HG03045 (cell line): Measurements from ENCODE around the gene SUMO4.

Experiments
- ATAC-seq: cut with Tn5 transposase; IDR thresholded peaks from one replicate; pipeline ENCODE4 v1.9.1; 2021; ENCODE audit warnings: mild to moderate bottlenecking, moderate library complexity; ENCODE audit not compliant: unreplicated experiment

SUMO4 gene

DNA sequence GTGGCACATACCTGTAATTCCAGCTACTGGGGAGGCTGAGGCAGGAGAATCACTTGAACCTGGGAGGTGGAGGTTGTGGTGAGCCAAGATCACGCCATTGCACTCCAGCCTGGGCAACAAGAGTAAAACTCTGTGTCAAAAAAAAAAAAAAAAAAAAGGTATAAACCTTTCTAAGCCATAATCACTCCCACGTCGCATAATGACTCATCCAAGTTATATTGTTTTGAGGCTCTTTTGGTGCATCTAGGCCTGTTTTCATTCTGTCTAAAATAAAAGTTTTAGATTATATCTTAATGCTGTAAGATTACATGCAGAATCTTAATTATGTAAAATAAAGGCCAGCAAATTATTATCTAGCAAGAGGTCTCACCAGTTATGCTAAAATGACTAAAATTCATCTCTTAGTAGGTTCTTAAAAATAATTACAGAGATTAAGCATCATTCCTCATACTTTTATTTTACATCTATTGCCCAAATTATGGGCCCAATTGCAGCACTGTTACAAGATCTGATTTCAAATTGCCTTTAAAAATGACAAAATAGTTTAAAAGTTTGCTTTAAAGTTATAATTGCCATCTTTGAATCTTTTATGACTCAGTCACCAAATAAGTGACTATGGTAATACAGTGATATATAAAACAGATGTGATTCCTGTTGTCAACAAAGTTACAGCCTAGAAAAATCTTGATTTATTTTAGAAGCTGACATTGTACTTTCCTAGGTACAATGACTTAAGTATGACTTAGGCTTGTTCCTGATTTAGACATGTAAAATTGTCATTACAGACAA lies 10.4 kb upstream of the SUMO4 start:
- ATAC-seq = no peak

DNA sequence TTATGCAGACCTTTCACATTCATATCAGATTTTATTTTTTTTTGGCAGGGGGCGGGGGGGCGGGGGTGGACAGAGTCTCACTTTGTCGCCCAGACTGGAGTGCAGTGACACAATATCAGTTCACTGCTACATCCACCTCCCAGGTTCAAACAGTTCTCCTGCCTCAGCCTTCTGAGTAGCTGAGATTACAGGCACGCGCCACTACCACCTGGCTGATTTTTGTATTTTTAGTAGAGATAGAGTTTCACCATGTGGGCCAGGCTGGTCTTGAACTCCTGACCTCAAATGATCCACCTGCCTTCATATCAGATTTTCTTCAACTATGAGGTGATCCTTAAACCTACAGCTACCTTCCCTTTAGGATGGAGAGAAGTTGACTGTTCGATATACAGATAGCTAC lies 8.0 kb upstream of the SUMO4 start:
- no peak for ATAC-seq

DNA sequence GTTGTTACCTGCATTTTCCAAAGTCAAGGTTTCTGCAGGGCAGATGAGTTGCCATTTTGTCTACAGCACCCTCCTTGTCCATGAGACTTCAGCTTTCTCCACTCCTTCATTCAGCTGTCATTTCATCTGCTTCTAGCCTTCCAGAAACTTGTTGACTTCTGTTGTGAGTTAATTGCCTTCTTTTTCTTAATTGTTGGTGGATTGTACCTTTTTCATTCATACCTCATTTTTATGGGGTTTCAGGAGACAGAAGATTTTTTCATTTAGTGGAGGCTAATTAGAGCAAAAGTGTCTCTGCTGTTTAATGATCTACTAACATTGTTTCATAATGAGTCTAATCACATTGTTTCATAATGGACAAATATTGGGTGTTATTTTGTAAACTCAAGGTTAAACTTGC lies 7.5 kb upstream of the SUMO4 start:
- ATAC-seq = no peak

DNA sequence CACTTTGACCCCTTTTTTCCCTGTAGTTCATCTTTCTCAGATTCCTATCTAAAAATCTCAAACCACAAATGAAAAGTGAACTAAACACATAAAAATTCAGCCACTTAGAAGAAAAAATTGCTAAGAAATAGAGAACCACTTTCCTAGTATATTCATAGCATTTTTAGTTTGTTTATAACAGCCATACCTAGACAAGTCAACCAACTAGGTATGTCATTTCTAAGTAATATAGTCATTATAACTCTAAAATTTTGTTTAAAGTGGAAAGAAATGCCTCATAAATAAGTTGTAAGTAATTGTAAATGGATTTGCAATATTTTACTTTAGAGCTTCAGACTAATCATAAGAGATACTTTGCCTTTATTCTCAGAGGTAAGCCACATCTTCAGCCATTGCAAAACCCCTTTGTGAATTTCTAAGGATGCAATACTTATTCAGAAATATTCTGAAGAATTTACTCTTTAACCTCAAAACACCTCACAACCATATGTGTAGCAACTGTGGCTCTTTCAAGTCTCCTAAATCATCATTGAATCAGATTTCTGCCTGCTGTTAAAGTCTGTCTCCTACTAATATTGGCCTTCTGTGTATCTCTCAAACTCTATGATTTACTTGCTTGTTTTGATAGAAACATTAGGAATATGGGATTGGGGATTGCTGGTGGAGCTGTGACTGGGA lies 6.9 kb upstream of the SUMO4 start:
- no peak for ATAC-seq

DNA sequence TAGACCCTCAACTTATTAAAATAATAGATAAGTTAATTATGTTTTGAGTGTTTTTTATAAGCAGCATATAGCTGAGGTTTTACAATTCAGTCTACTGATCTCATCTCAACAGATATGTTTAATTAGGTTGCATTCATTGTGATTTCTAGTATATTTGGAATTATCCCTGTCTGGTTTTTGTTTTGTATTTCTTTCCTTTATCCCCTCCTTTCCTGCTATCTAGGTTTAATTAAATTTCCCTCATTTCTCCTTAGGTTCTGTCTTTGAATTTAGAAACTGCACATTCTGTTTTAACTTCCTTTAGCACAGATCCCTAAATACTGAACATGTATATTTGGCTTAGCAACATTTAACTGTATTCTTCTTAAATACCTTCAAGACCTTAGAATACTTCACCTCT lies 4.9 kb upstream of the SUMO4 start:
- ATAC-seq = no peak

DNA sequence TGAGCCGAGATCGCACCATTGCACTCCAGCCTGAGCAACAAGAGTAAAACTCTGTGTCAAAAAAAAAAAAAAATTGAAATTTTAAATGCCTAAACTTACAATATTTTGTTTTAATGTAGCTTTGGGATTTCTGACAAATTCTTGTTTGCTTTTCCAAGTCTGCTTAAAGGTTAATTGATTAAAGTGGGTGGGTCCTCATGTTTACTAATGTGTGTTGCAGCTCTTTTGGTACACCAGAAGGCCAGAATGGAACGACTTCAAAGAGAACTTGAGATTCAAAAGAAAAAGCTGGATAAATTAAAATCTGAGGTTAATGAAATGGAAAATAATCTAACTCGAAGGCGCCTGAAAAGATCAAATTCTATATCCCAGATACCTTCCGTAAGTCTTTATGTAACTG lies 2.7 kb upstream of the SUMO4 start:
- ATAC-seq = no peak

DNA sequence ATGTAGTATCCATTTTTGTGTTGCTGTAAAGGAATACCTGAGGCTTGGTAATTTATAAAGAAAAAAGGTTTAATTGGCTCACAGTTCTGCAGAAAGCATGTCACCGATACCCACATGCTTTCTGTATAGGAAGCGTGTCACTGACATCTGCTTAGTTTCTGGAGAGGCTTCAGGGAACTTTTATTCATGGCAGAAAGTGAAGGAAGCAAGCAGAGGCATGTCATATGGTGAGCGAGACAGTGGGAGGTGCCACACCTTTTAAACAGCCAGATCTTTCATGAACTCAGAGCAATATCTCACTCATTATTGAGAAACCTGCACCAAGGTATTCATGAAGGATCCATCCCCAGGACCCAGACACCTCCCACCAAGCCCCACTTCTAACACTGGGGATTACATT lies 3.5 kb downstream of the SUMO4 start:
- no peak for ATAC-seq

DNA sequence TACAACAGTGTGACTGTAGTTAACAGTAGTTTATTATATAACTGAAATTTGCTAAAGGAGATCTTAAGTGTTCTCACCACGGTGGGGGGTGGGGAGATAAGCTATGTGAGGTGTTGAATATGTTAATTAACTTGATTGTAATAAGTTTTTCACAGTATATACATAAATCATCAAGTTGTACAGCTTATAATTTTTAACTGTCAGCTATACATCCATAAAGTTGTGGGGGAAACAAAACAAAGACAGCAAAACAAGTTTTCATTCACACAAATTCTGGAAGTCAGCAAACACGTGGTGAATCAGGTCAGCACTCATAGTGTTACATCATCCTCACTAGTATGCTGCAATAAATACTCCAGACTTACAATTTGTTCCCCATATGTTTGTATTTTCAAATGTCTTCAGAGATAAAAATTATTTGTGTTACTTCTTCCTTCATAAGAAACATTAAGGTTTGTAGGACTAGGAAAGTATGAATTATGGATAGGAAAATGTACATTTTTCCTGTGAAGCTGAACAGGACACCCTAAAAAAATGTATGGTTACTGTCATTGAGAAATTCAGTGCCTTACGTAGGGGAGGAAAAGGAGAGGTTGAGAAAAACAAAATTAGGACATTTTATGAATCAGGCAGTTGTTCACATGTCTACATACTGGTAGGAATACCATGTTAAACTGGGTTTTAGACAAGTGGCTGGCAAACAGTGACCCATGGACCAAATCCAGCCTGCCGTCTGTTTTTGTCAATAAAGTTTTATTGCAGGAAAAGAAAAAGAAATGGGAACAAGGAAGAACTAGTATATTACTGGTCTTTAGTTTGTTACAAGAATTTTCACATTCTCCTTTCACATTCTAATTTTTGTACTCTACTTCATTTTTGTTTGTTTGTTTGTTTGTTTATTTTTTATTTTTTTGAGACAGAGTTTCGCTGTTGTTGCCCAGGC lies 6.0 kb downstream of the SUMO4 start:
- no peak for ATAC-seq

DNA sequence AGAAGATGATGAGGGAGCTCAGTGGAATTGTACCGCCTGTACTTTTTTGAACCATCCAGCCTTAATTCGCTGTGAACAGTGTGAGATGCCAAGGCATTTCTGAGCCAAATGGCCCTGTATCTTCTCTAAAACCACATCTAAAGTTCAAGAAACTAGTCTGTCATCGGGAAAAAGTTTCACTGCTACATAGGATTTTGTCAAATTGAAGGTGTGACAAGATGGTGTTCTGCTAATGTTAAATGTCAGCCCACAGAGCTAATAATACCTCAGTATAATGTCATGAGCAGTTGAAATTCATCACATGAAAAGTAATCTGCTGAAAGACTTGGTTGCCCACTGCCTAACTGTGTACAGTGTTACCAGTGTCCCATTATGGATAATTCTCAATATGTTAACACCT lies 9.6 kb downstream of the SUMO4 start:
- no peak for ATAC-seq

DNA sequence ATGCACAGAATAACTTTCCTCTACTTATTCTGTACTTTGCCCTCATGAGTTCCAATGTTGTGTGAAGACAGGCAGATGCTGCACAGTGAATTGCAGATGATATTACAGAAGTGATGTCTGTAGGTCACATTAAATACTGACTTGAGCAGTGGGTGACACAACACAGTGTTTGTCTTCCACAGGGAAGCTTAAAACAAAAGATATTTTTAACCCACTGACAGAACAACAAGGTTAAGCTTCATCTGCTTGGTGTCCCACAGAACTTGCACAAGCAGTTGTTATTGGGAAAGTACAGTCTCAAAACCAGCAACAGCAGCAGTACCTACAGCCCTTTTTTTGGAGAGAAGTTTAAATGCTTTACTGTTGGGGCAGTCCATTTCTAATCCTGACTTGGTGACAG lies 10.5 kb downstream of the SUMO4 start:
- no peak for ATAC-seq

DNA sequence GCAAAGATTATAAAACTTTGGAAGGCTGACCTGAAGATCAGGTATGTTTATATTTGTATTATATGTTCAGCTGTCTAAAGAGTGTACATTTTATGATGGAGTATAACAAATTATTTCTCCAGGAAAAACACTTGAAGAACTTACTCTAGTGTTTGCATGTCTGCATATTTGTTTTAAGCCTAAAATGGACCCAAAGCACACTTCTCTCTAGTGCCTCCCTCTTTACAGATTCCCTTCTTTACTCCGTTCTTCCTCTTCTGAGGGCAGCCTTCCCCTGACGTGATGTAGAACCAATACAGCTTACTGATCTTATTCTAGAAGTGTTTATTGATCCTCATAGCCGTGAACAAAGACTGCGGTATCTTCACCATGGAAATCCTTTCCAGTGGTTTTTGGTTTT lies 13.9 kb downstream of the SUMO4 start:
- no peak for ATAC-seq

DNA sequence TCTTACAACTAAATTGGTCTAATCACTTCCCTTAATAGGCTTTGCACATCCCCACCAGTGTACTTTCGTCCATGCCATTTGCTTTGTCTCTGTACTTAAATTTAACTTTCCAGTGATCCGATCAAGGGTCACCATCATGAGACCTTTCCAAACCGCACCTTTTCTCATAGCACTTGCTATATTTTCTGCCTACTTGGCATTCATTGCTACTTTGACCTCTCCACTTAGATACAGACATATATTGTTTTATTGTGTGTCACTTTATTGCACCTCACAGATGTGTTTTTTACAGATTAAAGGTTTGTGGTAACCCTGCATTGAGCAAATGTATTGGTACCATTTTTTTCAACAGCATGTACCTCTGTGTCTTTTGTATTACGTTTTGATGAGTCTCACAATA lies 14.8 kb downstream of the SUMO4 start:
- ATAC-seq = no peak

DNA sequence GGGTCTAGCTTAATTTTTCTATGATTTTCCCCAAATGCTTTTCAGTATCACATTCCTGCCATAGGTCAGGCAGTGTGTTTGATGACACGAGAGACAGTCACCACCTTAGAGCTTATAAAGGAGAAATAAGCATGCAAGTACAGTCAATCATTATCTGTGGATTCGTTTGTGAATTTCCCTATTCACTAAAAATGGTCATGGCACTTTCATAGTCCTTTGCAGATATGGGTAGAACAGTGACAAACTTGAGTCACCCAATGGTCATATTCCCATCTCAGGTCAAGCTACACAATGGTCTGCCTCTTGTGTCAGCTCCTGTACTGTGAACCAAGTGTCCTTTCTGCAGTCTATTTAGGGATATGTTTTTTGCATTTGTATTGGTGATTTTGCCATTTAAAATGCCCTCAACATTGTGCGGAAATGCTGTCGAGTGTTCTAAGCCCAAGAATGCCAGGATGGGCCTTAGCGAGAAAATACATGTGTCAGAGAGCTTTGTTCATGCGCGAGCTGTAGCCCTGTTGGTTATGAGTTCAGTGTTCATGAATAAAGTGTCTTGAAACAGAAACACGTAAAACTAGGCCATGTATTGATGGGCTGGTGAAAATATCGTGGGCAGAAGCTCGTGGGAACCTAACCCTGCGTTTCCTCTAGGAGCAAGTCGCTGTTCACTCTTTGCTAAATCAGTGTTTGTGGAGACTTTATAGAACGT lies 19.8 kb downstream of the SUMO4 start:
- no peak for ATAC-seq

DNA sequence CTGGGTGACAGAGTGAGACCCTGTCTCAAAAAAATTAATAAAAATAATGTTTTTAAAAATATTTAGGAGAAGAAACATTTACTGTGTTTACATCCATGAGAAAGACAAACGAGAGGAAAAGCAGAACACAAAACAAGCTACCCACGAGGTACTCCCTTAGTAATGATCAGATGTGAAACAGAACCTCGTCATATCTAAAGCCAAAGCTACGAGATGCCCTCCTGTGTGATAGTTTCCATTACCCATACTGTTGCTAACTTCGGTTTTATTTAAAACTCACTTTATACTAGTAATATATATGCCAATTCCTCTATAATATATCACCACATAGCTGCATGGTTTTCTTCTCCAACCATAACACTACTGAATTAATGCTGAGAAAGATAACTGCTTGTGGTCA lies 21.1 kb downstream of the SUMO4 start:
- no peak for ATAC-seq

DNA sequence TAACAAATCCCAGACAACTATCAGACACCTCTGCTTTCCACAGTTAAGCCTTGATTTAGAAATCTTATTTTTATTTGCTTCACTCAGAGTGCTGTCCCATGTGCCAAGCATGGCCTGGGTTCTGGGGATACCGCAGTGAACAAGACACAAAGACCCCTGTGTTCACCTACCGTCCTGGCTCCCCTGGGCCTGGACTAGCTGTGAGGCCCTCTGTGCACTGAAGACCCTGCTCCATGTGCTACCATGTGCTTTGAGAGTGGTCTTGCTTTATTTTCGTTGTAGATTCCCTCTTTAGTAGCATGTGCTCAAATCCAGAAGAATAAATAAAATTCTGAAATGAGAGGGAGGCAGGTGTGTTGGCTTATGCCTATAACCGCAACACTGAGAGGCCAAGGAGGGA lies 22.5 kb downstream of the SUMO4 start:
- ATAC-seq = no peak

DNA sequence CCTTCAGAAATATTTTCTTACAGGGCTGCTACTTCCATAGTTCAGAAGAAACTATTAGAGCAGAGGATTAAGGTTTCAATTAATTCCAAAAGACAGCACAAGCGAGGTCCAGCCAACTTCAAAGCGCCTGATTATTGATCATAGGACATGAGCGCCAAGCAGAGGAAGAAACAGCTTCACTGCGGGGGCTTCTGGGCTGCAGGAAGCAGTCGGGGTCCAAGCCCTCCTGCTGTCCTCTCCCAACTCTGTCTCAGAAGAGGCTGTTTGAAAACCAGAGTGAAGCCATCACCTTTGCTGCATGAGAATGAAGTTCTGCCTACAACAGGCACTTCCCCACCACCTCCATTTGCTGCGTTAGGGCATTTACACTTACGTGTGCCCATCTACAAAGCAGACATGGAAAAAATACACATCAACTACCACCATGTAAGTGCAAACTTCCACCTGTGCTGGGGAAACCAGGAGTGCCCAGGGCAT lies 23.9 kb downstream of the SUMO4 start:
- ATAC-seq = no peak

DNA sequence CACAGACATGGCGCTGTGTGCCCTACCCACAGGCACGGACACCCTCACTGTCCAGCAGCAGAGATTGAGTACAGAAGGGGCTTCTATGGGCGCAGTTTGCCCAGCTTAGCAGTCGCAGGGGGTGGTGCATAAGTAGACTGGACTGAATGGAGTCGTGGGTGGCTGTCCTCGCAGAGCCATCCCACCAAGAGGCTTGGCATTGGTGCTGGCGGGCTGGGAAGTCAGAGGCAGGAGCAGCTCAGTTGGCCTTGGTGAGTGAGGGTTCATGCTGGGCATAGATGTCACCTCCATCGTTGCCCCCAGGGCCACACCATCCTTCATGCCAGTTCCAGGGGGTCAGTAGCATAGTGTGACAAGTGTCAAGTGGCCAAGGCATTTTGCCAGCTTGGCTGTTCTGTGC lies 25.2 kb downstream of the SUMO4 start:
- no peak for ATAC-seq

DNA sequence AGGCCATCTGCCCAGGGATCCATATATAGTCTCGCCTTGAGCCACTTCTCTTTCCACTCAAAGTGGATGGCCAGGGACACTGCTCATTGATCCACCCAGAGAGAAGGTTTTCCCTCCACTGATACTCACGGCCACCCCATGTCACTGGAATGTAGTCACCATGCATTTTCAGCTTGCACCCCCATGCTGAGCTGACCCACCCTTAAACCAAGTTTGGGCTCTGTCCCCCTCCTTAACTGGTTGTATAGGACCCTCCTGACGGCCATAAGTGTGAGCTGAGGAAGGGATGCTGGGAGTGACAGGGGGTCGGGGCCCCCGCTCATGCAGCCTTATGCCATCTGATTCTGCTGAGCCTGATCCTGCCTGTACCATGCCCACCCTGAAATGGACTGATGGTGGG lies 25.7 kb downstream of the SUMO4 start:
- no peak for ATAC-seq

DNA sequence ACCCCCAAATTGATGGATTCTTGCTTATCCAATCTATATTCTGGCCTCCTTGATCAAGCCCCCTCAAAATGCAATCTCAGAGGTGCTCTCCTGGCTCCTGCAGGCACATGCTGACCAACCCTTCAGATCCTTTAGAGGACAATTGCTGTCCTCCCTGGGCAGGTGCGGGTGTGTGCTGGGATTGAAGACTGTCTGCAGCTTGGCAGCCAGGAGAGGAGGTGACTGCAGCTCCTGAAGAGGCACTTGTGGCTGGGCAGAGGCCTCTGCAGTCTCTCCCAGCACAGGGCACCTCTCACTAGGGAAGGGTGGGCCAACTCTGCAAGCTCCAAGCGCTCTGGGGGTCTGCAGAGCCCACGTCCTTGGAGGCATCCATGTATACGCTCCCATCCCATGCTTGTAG lies 28.5 kb downstream of the SUMO4 start:
- ATAC-seq = no peak

DNA sequence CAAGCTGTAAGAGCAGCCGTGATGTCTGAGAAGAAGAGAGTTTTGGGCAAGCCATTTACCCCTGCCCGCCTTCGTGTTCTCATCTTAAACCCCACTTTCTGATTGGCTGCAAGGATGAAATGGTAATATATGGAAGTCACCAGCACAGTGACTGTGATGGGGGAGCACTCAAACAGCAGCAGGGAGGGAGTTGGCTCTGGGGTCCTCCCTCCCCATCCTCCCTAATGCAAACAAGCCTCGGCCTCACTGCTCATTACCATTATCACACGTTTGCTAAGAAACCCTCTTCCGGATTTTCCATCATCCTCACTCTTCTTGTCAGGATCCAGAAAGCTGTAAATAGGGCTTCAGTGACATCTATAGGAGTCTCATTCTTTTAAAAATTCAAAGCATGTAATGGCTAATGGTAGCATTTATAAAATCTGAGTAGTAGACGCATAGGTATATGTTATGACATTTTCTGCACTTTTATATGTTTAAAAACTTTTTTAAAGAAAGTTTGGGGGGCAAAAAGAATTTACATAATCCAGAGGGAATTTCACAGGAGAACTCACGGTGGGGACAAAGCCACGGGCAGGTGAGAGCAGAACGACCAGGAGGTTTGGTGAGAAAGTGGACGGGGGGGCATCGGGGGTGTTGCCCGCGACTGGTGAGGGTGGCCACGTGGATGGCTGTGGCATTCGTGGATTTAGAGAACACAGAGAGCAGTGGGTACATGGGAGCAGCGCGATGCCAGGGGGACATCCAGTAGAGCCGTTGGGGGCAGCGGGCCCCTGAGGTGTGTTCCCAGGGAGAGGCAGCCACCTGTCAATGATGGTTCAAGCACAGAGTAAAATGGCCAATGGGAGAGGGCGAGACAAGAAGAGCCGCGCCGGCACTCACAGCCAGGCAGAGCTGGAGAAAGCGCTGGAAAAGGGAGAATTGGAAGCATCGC lies 29.6 kb downstream of the SUMO4 start:
- no peak for ATAC-seq
